GM12801 (cell line): Measurements from ENCODE around the gene COL7A1.

Experiments
- TF ChIP-seq, protein P1 (sequence below): IDR thresholded peaks from one replicate; pipeline ENCODE4 v1.5.1; 2011; ENCODE audit warnings: control low read depth; ENCODE audit not compliant: insufficient read length; ENCODE audit errors: extremely low read depth

The COL7A1 gene

DNA sequence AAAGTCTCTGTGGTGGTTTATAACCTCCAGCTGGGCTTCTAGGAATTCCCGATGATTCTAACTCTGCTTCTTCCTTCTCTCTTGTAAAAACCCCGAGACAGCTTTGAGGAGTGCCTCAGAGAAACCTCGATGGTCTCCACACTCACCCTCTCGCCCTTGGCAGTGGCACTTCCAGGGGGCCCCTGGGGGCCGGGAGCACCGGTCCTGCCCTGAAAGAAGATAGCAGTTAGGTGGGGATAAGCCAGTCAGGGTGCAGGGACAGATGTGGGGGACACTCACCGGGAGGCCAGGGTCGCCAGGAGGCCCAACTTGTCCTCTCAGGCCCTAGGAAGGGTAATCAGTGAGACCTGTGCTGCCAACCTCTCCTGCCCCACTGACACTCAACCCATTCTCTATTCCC is 9.7 kb downstream of the COL7A1 start:
- TF ChIP-seq, protein P1, sequence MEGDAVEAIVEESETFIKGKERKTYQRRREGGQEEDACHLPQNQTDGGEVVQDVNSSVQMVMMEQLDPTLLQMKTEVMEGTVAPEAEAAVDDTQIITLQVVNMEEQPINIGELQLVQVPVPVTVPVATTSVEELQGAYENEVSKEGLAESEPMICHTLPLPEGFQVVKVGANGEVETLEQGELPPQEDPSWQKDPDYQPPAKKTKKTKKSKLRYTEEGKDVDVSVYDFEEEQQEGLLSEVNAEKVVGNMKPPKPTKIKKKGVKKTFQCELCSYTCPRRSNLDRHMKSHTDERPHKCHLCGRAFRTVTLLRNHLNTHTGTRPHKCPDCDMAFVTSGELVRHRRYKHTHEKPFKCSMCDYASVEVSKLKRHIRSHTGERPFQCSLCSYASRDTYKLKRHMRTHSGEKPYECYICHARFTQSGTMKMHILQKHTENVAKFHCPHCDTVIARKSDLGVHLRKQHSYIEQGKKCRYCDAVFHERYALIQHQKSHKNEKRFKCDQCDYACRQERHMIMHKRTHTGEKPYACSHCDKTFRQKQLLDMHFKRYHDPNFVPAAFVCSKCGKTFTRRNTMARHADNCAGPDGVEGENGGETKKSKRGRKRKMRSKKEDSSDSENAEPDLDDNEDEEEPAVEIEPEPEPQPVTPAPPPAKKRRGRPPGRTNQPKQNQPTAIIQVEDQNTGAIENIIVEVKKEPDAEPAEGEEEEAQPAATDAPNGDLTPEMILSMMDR = no peak

DNA sequence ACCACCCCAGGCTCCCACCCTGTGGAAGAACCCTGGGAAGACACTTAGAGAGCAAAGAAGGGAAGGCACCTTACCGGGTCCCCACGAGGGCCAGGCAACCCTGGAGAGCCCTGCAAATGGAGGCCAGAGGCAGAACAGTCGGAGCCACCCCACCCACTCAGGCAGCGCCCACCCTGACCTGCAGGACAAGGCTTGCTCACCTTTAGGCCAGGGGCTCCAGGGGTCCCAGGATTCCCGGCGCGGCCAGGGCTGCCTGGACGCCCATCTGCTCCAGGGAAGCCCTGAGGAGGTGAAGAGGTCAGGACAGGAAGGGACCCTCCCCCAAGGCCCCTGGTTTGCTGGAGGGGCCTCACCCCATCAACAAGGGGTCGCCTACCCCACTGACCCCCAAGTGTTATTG is 10.3 kb downstream of the COL7A1 start:
- TF ChIP-seq, protein P1 = no peak

DNA sequence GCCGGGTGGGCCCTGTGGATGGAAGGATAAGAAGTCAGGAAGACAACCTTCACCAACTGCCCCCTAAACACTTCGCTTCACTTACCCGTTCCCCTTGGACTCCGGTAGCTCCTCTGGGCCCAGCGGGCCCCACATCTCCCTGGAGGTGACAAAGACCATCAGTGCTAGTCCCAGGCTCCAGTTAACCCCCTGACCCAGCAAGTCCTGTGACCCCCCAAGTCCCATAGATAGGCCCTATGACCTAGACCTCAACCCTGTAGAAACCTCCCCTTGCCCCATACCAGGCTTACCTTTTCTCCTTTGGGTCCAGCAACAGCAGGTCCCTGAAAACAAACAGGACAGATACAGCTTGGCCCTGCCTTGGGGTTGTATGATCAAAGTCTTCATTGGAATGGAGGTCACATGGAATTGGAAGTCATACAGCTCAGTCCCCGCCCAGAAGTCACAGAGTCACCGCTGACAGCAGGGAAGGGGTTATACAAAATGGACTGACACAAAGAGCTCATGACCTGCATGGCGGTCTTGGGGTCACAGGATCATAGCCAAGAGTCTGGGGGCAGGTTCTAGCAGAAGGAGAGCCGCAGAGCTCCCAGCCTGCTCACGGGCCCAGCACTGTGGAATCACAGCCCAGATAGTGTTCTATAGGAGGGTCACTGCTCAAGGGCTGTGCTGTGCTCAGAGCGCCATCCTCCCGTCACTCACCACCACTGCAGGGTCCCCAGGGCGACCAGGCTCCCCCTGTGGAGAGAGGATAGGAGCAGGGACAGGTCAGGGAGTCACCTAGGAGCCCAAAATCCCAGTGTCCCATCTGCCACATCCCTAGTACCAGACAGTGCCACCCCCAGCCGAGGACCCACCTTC is 13.3 kb downstream of the COL7A1 start:
- TF ChIP-seq, protein P1 = no peak

DNA sequence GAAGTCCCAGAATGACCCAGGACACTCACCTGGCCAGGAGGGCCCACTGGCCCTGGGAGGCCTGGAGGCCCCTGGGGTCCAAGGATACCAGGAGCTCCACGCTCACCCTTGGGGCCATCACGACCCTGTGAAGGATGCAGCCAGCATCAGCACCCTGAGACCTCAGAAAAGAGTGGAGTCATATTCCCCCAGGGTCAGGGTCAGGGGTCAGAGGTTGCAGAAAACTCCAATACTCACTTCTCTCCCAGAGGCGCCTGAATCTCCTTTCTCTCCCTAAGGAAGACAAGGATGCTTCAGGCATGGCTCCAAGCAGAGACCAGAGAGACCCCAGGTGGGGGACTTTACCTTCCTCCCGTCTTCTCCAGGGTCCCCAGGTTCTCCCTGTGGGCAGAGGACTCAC is 18.5 kb downstream of the COL7A1 start:
- TF ChIP-seq, protein P1 = no peak

DNA sequence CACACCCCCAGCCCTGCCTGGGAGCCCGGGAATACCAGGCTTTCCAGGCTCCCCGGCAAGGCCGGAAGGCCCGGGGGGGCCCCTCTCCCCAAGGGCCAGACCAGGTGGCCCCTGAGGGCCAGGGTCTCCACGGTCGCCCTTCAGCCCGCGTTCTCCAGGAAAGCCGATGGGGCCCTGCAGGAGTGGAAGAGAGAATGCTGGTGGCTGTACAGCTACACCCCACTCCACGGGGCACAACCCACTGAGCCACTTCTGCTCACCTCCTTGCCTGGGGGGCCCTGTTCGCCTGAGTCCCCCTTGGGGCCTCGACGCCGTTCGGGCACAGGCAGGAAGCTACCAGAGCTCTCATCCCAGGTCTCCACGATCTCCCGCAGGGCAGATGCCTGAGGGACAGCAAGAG is 19.8 kb downstream of the COL7A1 start:
- TF ChIP-seq, protein P1 = no peak

DNA sequence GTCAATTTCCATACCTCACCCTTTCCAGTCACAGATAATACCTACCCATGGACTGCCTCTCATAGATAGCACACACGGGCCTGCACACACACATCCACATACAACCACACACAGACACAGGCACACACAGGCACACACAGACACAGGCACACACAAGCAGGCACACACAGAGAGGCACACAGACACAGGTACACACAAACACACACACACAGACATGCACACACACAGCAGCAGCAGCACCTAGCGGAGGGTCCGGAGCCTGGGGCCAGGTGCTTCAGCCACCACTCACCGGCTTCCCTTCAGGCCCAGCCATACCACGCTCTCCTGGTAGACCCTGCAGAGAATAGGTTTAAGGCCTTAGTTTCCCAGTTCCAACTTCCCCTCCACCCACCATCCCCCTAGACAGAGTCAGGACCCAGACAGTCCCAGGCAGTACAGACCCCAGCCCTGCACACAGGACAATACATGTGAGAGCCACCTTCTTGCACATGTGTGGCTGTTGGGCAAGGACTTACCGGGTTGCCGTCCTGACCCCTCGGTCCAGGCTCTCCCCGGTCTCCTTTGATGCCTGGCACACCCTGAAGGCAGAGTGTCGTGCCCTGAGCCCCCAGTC is 21.1 kb downstream of the COL7A1 start:
- TF ChIP-seq, protein P1 = no peak

DNA sequence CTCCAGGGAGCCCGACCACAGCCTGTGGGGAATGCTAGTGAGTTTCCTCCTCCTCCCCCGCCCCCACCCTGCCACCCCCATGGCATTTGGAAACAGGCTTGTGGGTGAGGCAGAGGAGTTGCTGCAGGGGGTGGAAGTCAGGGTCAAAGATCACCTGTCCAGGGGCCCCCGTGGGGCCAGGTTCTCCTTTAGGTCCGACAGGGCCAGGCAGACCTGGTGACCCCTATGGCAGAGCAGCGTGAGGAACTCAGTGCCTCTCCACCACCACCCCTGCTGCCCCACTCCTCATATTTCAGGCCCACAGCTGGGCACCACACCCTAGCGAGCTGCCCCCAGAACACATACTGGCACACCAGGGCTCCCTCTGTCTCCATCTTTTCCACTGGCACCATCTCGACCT is 22.6 kb downstream of the COL7A1 start:
- TF ChIP-seq, protein P1 = no peak
